Neural cell (in vitro differentiated cells): Measurements from ENCODE around the gene TGM5. TPM values are rescaled to one million over a fixed set of nuclear protein-coding genes. Genes with fewer than 3 reads are reported as not detected.
"Not testable (repeated sequence)": the region's sequence is repeated elsewhere in the genome, so short reads cannot be mapped to it uniquely, and the experiment has no call there.

ENCODE experiments used
- H2AFZ ChIP-seq: fragments of 200-600, 300-800 bp; sonication (generic), shearing (Covaris generic); 2 replicates; pipeline ENCODE4 v1.6.0; 2014; ENCODE audit warnings: low read depth, mild to moderate bottlenecking, antibody characterized with exemption, low read length, moderate library complexity
- H3F3A ChIP-seq: fragments of 200-600 bp; shearing (Covaris generic); 2 replicates; pipeline ENCODE4 v1.6.1; 2016; ENCODE audit warnings: mild to moderate bottlenecking, moderate library complexity, mixed read lengths, antibody characterized with exemption, low read length; ENCODE audit not compliant: insufficient read depth, poor library complexity, severe bottlenecking
- H3K27ac ChIP-seq: fragments of 200-600, 300-800 bp; sonication (generic), shearing (Covaris generic); 2 replicates; pipeline ENCODE4 v1.5.1; 2014; ENCODE audit warnings: mild to moderate bottlenecking, low read length, moderate library complexity
- H3K27me3 ChIP-seq: fragments of 300-800, 200-600 bp; sonication (generic), shearing (Covaris generic); 2 replicates; pipeline ENCODE4 v1.6.0; 2014; ENCODE audit warnings: mild to moderate bottlenecking, low read depth, low read length, moderate library complexity; ENCODE audit not compliant: insufficient read depth
- H3K36me3 ChIP-seq: fragments of 300-800, 200-600 bp; sonication (generic), shearing (Covaris generic); 2 replicates; pipeline ENCODE4 v1.5.1; 2014; ENCODE audit warnings: mild to moderate bottlenecking, antibody characterized with exemption, low read length, moderate library complexity; ENCODE audit not compliant: insufficient read depth
- H3K4me2 ChIP-seq: fragments of 300-800, 200-600 bp; sonication (generic), shearing (Covaris generic); 2 replicates; pipeline ENCODE4 v1.6.0; 2014; ENCODE audit warnings: mild to moderate bottlenecking, low read length
- H3K4me3 ChIP-seq: fragments of 300-800, 200-600 bp; sonication (generic), shearing (Covaris generic); 2 replicates; pipeline ENCODE4 v1.5.1; 2014; ENCODE audit warnings: mild to moderate bottlenecking, low read length, moderate library complexity
- H3K79me2 ChIP-seq: fragments of 200-600 bp; shearing (Covaris generic); replicated peaks from 2 replicates; pipeline ENCODE4 v1.6.0; 2014; ENCODE audit warnings: mild to moderate bottlenecking, low read length, moderate library complexity; ENCODE audit not compliant: insufficient read depth
- H3K9ac ChIP-seq: fragments of 300-800, 200-600 bp; sonication (generic), shearing (Covaris generic); 2 replicates; pipeline ENCODE4 v1.6.1; 2016; ENCODE audit warnings: mild to moderate bottlenecking, low read length, mixed read lengths
- H3K9me2 ChIP-seq: fragments of 200-600 bp; shearing (Covaris generic); 2 replicates; pipeline ENCODE4 v1.6.1; 2016; ENCODE audit warnings: mild to moderate bottlenecking, low read length, mixed read lengths; ENCODE audit not compliant: insufficient read depth
- H3K9me3 ChIP-seq: fragments of 200-600, 300-800 bp; sonication (generic), shearing (Covaris generic); 2 replicates; pipeline ENCODE4 v1.6.1; 2016; ENCODE audit warnings: mild to moderate bottlenecking, mixed run types, low read length, moderate library complexity, mixed read lengths
- H4K20me1 ChIP-seq: fragments of 200-600 bp; shearing (Covaris generic); 2 replicates; pipeline ENCODE4 v1.6.1; 2016; ENCODE audit warnings: mild to moderate bottlenecking, mixed run types; ENCODE audit not compliant: insufficient read depth
- CTCF ChIP-seq: fragments of 450-650 bp; IDR thresholded peaks from 2 replicates; pipeline ENCODE4 v1.5.1; 2014; ENCODE audit warnings: antibody characterized with exemption, mild to moderate bottlenecking, moderate library complexity; ENCODE audit not compliant: poor library complexity, severe bottlenecking
- EP300 ChIP-seq: fragments of 450-650 bp; conservative IDR thresholded peaks from 2 replicates; pipeline ENCODE4 v1.6.1; 2014; ENCODE audit warnings: antibody characterized with exemption, mild to moderate bottlenecking, moderate library complexity; ENCODE audit not compliant: poor library complexity, severe bottlenecking
- EZH2 ChIP-seq: fragments of 200-600, 300-800 bp; shearing (Covaris generic), sonication (generic); IDR thresholded peaks from 2 replicates; pipeline ENCODE4 v1.6.1; 2014; ENCODE audit warnings: antibody characterized with exemption, low read length, borderline replicate concordance, mild to moderate bottlenecking; ENCODE audit not compliant: insufficient read depth, poor library complexity, severe bottlenecking
- MXI1 ChIP-seq: fragments of 450-650 bp; conservative IDR thresholded peaks from 2 replicates; pipeline ENCODE4 v1.6.1; 2014; ENCODE audit warnings: antibody characterized with exemption, mild to moderate bottlenecking; ENCODE audit not compliant: poor library complexity, severe bottlenecking
- POLR2AphosphoS5 ChIP-seq: IDR thresholded peaks from 2 replicates; pipeline ENCODE4 v1.6.1; 2012
- RAD21 ChIP-seq: fragments of 450-650 bp; conservative IDR thresholded peaks from 2 replicates; pipeline ENCODE4 v1.6.1; 2014; ENCODE audit warnings: antibody characterized with exemption, mild to moderate bottlenecking, moderate library complexity
- REST ChIP-seq: IDR thresholded peaks from 2 replicates; pipeline ENCODE4 v1.6.1; 2012; ENCODE audit warnings: borderline replicate concordance
- SMC3 ChIP-seq: fragments of 450-650 bp; conservative IDR thresholded peaks from 2 replicates; pipeline ENCODE4 v1.6.1; 2014; ENCODE audit warnings: antibody characterized with exemption, mild to moderate bottlenecking, moderate library complexity; ENCODE audit not compliant: poor library complexity
- TAF1 ChIP-seq: IDR thresholded peaks from 2 replicates; pipeline ENCODE4 v1.6.1; 2012; ENCODE audit warnings: low read depth
- polyA plus RNA-seq: library from polyadenylated mRNA; depleted of rRNA; stranded (reverse); fragments of >200 nt; gene quantifications from 2 replicates; pipeline ENCODE4 v1.2.3, GENCODE V29; 2014

Gene TGM5
- polyA plus RNA-seq, 1 donor from 2014 or later: not detected

GRCh38 chr15:43273243-43273642 is 6.5 kb upstream of the TGM5 start:
- Histone ChIP-seq H3K36me3 (no peaks in the 10 kb centered on the region), H3K4me2 (no peak overlapping the region), H3K27ac (no peak overlapping the region), H3K4me3 (no peak overlapping the region), H3K9me3 (no peaks in the 10 kb centered on the region), H4K20me1 (no peaks in the 10 kb centered on the region), H2AFZ (no peak overlapping the region), H3K79me2 (no peaks in the 10 kb centered on the region), H3K27me3 (no peaks in the 10 kb centered on the region), H3K9me2 (no peaks in the 10 kb centered on the region), H3K9ac (no peak overlapping the region), H3F3A (no peaks in the 10 kb centered on the region)
- TF ChIP-seq SMC3 (no peak), REST (no peak), EZH2 (no peak), RAD21 (no peak), CTCF (no peak), TAF1 (no peak), MXI1 (no peak)

- H3K9ac ChIP-seq, H3K9me2 ChIP-seq, H3F3A ChIP-seq, H3K4me3 ChIP-seq, H4K20me1 ChIP-seq, H3K4me2 ChIP-seq, H2AFZ ChIP-seq, H3K9me3 ChIP-seq, H3K79me2 ChIP-seq, H3K27ac ChIP-seq, H3K27me3 ChIP-seq, H3K36me3 ChIP-seq: not testable (repeated sequence)
Observed at GRCh38 chr15:43271908-43272307, 5.2 kb upstream of the TGM5 start.

GRCh38 chr15:43270676-43271306 is 4.1 kb upstream of the TGM5 start:
- TF ChIP-seq POLR2AphosphoS5 (no peak), REST (no peak), CTCF (no peak), EZH2 (no peak), TAF1 (no peak), EP300 (no peak), SMC3 (no peak)
- Histone ChIP-seq H3K27ac (no peak overlapping the region), H4K20me1 (no peaks in the 10 kb centered on the region), H3K9ac (no peak overlapping the region), H3K9me3 (no peaks in the 10 kb centered on the region), H3F3A (no peaks in the 10 kb centered on the region), H3K79me2 (no peaks in the 10 kb centered on the region), H3K4me3 (no peak overlapping the region), H3K36me3 (no peaks in the 10 kb centered on the region), H3K4me2 (no peak overlapping the region), H3K9me2 (no peaks in the 10 kb centered on the region), H3K27me3 (no peaks in the 10 kb centered on the region), H2AFZ (no peak overlapping the region)
